ENCODE measurements around the gene NINJ2.

NINJ2 gene

DNA sequence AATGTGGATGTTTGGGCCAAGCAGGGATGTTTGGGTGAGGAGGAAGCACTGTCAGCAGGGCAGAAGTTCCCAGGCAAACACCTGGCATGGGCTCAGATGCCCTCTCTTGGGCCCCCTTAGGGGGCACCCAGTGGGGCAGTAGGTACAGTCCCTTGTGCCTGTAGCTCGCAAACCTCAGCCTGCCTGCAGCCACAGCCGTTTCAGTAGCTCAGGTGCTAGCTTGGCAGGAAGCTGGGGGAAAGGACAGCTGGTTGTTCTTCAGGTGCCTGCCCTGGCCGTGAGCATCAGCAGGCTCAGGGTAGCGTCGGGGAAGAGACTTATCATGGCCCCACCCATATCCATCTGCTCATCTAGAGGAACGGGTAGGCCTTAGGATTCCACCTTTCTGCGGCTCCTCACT, 136.0 kb downstream of the NINJ2 start:
- no peak overlapping the region for H3K27ac ChIP-seq
- TF ChIP-seq, protein P1, sequence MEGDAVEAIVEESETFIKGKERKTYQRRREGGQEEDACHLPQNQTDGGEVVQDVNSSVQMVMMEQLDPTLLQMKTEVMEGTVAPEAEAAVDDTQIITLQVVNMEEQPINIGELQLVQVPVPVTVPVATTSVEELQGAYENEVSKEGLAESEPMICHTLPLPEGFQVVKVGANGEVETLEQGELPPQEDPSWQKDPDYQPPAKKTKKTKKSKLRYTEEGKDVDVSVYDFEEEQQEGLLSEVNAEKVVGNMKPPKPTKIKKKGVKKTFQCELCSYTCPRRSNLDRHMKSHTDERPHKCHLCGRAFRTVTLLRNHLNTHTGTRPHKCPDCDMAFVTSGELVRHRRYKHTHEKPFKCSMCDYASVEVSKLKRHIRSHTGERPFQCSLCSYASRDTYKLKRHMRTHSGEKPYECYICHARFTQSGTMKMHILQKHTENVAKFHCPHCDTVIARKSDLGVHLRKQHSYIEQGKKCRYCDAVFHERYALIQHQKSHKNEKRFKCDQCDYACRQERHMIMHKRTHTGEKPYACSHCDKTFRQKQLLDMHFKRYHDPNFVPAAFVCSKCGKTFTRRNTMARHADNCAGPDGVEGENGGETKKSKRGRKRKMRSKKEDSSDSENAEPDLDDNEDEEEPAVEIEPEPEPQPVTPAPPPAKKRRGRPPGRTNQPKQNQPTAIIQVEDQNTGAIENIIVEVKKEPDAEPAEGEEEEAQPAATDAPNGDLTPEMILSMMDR (conservative IDR thresholded peaks at IDR 0.05) = no peak
- TF ChIP-seq ZFX (IDR thresholded peaks at IDR 0.05) = no peak

DNA sequence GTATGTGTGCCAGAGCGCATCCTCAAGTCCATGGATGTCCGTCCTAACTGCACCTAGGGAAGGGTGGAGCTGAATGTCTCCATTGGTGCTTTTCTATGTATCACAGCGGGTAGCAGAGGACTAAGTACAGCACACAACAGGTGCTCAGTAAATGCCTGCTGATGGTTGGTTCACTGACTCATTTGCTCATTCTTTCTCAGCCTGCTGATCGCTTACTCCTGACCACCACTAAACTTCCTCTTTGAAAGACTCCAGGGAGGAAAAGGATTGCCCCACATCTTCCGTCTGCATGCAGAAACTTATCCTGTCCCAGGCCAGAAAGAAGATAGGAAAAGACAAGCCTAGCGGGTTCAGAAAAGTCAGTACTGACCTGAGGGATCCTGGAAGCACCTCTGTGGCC, 137.2 kb downstream of the NINJ2 start:
- H3K27ac ChIP-seq = no peak overlapping the region
- TF ChIP-seq ZFX (IDR thresholded peaks at IDR 0.05) = no peak
- TF ChIP-seq, protein P1 (conservative IDR thresholded peaks at IDR 0.05) = no peak

DNA sequence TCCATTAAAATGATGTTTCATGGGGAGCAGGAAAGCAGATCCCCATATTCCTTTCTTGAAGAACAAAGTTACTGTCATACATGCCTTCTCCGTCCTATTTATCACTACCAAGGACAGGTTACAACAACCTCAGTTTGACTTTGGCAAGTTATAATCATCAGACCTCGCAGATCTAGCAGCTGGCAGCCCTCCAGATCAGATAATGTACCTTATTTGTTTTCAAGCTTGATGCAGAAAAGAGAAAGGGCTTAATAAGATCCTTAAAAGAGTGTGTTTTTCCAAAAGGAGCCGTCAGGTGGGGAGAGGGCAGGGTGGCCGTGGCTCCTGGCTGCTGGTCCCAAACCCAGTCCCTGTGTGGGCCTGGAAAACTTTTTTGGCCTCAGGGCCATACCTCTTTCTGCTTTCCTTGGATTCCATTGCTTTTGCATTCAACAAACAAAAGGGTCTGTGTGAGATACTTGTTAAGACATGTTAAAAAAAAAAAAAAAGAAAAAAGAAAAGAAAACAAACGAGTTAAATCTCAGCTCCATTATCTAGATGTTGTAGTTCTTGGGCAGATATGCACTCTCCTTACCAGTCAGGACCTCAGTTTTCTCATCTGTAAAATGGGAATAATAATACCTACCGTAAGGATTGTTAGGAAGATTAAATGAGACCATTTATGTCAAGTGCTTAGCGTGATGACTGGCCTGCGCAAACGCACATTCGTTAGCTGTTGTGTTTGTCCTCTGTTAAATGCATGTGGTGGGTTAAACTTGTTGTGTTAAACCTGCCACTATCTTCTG, 138.9 kb downstream of the NINJ2 start:
- TF ChIP-seq, protein P1 (conservative IDR thresholded peaks at IDR 0.05) = no peak
- no peak for TF ChIP-seq ZFX (IDR thresholded peaks at IDR 0.05)
- H3K27ac ChIP-seq = no peak overlapping the region; the same call in 1 of the 2 replicates

DNA sequence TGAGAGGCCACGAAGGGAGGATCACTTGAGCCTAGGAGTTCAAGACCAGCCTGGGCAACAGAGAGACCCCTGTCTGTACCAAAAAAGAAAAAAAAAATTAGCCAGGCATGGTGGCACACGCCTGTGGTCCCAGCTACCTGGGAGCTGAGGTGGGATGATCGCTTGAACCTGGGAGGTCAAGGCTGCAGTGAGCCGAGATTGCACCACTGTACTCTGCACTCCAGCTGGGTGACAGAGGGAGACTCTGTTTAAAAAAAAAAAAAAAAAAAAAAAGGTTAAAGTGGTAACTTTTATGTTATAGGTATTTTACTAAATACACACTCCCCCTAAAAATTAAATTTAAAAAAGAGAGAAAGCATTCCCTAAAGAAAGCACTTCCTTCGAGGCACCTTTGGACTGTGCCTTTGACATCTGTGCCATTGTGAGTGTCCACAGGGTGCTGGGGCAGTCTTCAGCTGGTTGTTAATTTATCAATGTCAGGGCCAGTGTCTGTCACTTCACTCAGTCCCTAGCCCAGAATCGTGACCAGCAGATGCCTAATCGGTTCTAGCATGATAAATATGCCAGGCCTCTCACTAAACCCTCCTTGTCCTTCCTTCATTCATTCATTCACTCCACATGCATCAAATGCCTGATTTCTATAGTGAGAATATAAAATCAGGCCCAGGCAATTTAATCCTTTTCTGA, 140.4 kb downstream of the NINJ2 start:
- H3K27ac ChIP-seq = no peak overlapping the region
- TF ChIP-seq, protein P1 (conservative IDR thresholded peaks at IDR 0.05) = no peak
- no peak for TF ChIP-seq ZFX (IDR thresholded peaks at IDR 0.05)

DNA sequence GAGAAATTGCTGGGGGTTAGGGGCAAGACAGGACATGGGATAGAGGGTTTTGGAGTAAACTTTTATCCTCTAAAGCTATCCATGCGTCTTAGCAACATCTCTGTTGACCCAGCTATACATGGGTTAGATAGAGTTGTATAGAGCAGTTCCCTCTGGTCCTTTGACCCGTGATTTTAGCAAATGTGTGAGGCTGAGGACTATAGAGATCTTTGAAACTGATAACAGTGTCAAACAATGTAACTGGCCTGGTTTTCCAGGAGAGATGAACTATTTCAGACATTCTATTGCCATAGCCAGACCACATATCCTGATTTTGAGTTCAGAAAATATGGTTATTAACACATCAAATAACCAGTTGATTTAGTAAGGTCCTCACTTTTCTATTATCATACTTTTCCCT, 143.1 kb downstream of the NINJ2 start:
- TF ChIP-seq, protein P1 (conservative IDR thresholded peaks at IDR 0.05) = no peak
- no peak for TF ChIP-seq ZFX (IDR thresholded peaks at IDR 0.05)

DNA sequence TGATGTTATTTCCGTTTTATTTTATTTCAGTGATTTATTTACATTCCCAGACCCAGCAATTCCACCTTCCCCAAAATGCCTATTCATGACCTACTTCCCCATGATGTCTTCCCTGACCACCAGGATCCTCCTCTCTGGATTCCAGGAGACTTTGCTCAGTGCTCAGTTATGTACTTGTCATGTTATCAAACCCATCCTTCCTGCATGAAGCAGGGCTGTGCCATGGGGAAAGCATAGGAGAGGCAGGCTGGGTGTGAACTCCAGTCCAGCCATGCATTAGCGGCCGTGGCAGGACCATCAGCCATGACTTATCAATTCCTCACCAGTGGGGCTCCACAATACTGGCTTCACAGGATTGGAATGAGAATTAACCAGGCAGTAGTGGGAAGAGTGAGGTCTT, 145.7 kb downstream of the NINJ2 start:
- H3K27ac ChIP-seq = no peak overlapping the region
- no peak for TF ChIP-seq ZFX (IDR thresholded peaks at IDR 0.05)
- TF ChIP-seq, protein P1 (conservative IDR thresholded peaks at IDR 0.05) = no peak

More for the DNA sequence above, 143.1 kb downstream of the NINJ2 start:
- H3K27ac ChIP-seq = no peak overlapping the region
